M059J (cell line): ENCODE data around the gene KCNK16. TPM values are rescaled to one million over a fixed set of nuclear protein-coding genes. Genes with fewer than 3 reads are reported as not detected.

Source experiments
- DNase-seq: peaks from one replicate; pipeline ENCODE4 v3.0.0-alpha.2; 2012; ENCODE audit warnings: low read depth
- total RNA-seq: library from RNA; depleted of rRNA; stranded (reverse); fragments of >200 nt; shearing (Covaris generic); gene quantifications from 2 replicates; pipeline ENCODE4 v1.2.3, GENCODE V29; 2014; rRNA removed

The KCNK16 gene
- total RNA-seq, 1 experiment from 2014 or later: not detected

- DNase-seq: no peak
Measured at GRCh38 chr6:39276379-39276995, 46.0 kb downstream of the KCNK16 start.

DNA sequence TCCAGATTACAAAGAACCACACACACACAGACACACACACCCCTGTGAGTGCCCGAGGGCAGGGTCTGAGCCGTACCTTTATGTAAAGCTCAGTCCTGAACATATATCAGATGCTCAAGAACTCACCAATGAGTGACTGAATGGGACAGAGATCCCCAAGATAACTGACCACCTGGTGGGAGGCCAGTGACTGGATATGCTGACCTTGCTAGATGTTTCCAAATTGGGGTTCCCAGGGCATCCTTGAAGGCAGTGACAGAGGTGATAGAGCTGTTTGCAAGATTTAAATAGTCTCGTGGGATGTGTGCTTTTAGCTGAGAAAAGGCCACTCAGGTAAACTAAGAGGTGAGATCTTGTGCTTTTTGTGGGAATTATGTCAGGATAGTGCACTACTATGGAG lies 47.6 kb downstream of the KCNK16 start:
- DNase-seq: no peak

- no peak for DNase-seq
Measured at GRCh38 chr6:39274471-39274870, 48.0 kb downstream of the KCNK16 start.

- no peak for DNase-seq
Measured at GRCh38 chr6:39273406-39273821, 49.1 kb downstream of the KCNK16 start.

DNA sequence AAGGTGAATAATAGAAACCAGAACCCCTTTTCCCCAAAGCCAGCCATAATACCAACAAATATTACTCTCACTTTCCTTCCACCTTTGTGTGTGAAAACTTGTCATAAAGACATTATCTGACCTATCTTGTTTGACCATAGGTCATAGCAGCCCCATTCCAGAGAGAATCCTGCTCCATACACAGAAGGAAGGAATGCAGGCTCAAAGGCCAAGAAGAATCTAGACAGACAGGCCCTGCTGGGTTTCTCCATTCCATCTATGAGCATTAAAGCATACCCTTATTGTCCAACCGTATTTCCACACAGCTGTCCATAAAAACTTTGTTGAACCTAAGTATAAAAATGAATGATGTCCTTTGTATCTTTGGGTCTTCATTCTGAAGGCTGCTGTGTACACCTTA lies 52.5 kb downstream of the KCNK16 start:
- no peak for DNase-seq

DNA sequence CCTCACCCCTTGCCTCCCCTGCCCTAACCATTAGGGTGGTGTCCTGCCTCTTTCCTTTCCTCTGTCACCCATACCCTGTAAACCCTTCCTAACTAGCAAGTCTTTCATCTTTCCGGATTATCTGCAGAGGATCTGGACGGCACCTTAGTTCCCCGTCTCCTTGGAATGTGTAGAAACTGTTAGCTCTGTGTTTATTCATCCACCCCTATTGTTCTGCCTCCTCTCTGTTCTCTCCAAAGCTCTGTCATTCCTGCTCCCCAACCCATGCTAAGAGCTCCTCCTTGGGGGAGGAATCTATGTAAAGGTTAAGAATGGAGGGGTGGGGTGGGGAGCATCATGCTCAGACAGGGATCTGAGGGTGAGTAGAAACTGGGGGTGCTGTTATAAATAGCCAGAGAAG lies 53.8 kb downstream of the KCNK16 start:
- no peak for DNase-seq

DNA sequence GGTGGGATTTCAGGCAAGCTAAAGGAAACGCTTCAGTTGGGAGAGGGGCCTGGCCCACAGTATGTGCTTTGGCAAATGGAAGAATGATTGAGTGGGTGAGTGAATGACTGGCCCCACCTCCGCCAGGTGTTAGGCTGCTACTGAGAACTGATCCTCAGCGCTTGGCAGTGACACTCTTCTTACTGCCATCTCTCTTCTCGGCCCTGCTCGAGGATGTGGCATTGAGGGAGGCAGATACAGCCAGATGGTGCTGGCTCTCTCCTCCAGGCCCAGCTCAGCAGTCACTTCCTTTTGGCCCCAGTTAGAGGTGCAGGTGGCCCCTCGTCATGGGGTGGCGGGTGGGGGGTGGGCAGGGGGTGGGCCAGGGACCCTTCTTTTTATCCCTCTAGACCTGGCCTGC lies 54.3 kb downstream of the KCNK16 start:
- no peak for DNase-seq

GRCh38 chr6:39266782-39267355 lies 55.6 kb downstream of the KCNK16 start:
- no peak for DNase-seq

GRCh38 chr6:39266375-39266774 lies 56.1 kb downstream of the KCNK16 start:
- DNase-seq: no peak

Other genes with a start within 250 kb of the KCNK16 start
- 24.2 and 25.9 TPM in 2 replicates for gene SAYSD1, start 207.5 kb downstream of the KCNK16 start, total RNA-seq
- not detected in 2 replicates for gene KCNK5, start 93.2 kb downstream of the KCNK16 start, total RNA-seq
- gene KCNK17, start 8.3 kb downstream of the KCNK16 start, total RNA-seq: not detected in 2 replicates